DOHH2 (cell line): ENCODE data around the gene OR4D1.
A peak's percentile ranks its signal among the peaks of the same experiment; 100 is the strongest.

Source experiments
- H3F3A ChIP-seq: fragments of 200-600 bp; sonication (generic), shearing (Covaris generic); 2 replicates; pipeline ENCODE4 v1.6.0; 2016; ENCODE audit warnings: antibody characterized with exemption, mild to moderate bottlenecking; ENCODE audit not compliant: control insufficient read depth, insufficient read depth
- H3K27ac ChIP-seq: fragments of 200-600 bp; sonication (generic); 2 replicates; pipeline ENCODE4 v1.5.1; 2014; ENCODE audit warnings: low read depth, mild to moderate bottlenecking, low read length, moderate library complexity
- H3K27me3 ChIP-seq: fragments of 200-600 bp; sonication (generic); 2 replicates; pipeline ENCODE4 v1.6.1; 2014; ENCODE audit warnings: mild to moderate bottlenecking, low read length, mixed read lengths; ENCODE audit not compliant: control insufficient read depth
- H3K36me3 ChIP-seq: fragments of 200-600 bp; sonication (generic); 2 replicates; pipeline ENCODE4 v1.6.1; 2014; ENCODE audit warnings: mild to moderate bottlenecking, low read length, moderate library complexity, mixed read lengths; ENCODE audit not compliant: control insufficient read depth
- H3K4me1 ChIP-seq: fragments of 200-600 bp; sonication (generic); 2 replicates; pipeline ENCODE4 v1.6.1; 2014; ENCODE audit warnings: mild to moderate bottlenecking, low read length, mixed read lengths; ENCODE audit not compliant: control insufficient read depth
- H3K4me2 ChIP-seq: fragments of 200-600 bp; sonication (generic); 2 replicates; pipeline ENCODE4 v1.6.0; 2014; ENCODE audit warnings: mild to moderate bottlenecking, low read length, moderate library complexity
- H3K4me3 ChIP-seq: fragments of 200-600 bp; sonication (generic); 2 replicates; pipeline ENCODE4 v1.5.1; 2014; ENCODE audit warnings: mild to moderate bottlenecking, low read length, mixed read lengths
- H3K79me2 ChIP-seq: fragments of 200-600 bp; sonication (generic); 2 replicates; pipeline ENCODE4 v1.6.1; 2014; ENCODE audit warnings: mild to moderate bottlenecking, low read length, mixed read lengths; ENCODE audit not compliant: control insufficient read depth
- H3K9me2 ChIP-seq: fragments of 200-600 bp; sonication (generic); replicated peaks from 2 replicates; pipeline ENCODE4 v1.6.1; 2014; ENCODE audit warnings: mild to moderate bottlenecking, low read length, mixed read lengths; ENCODE audit not compliant: control insufficient read depth
- H3K9me3 ChIP-seq: fragments of 200-600 bp; sonication (generic); 2 replicates; pipeline ENCODE4 v1.6.1; 2014; ENCODE audit warnings: antibody characterized with exemption, low read length, mixed read lengths; ENCODE audit not compliant: control insufficient read depth, insufficient read depth
- H4K20me1 ChIP-seq: fragments of 200-600 bp; sonication (generic); 2 replicates; pipeline ENCODE4 v1.6.0; 2014; ENCODE audit warnings: low read depth, mild to moderate bottlenecking, antibody characterized with exemption, low read length, moderate library complexity; ENCODE audit not compliant: control insufficient read depth, insufficient read depth
- CTCF ChIP-seq: fragments of 200-600 bp; sonication (generic); IDR thresholded peaks from one replicate; pipeline ENCODE4 v1.5.1; 2014; ENCODE audit warnings: antibody characterized with exemption, mild to moderate bottlenecking, low read depth, low read length; ENCODE audit not compliant: poor library complexity, severe bottlenecking
- EZH2phosphoT487 ChIP-seq: fragments of 200-600 bp; sonication (generic); IDR thresholded peaks from 2 replicates; pipeline ENCODE4 v1.6.1; 2017; ENCODE audit warnings: borderline replicate concordance, mild to moderate bottlenecking, antibody characterized with exemption, low read length, moderate library complexity, mixed read lengths

OR4D1 gene

GRCh38 chr17:58192612-58193011 is 44.4 kb downstream of the OR4D1 start, which contains the start of gene EPX:
Gene EPX (plus strand): TSS chr17:58192726. CDS start chr17:58192847, 121 bp downstream.
- Histone ChIP-seq H4K20me1 (no peaks in the 10 kb centered on the region; the same call in 1 of the 2 replicates), H3K27me3 (no peaks in the 10 kb centered on the region), H3K36me3 (no peaks in the 10 kb centered on the region), H3K79me2 (no peaks in the 10 kb centered on the region), H3K9me3 (no peaks in the 10 kb centered on the region), H3K4me1 (no peaks in the 10 kb centered on the region), H3K9me2 (no peaks in the 10 kb centered on the region), H3F3A (no peaks in the 10 kb centered on the region), H3K4me2 (no peak within 1 kb of the TSS), H3K4me3 (no peak within 1 kb of the TSS), H3K27ac (no peak within 1 kb of the TSS)
- TF ChIP-seq CTCF (no peak), EZH2phosphoT487 (no peak)

GRCh38 chr17:58193641-58194255 is 45.6 kb downstream of the OR4D1 start:
- no peak overlapping the region for H3K27ac ChIP-seq
- no peaks in the 10 kb centered on the region for H3K4me1 ChIP-seq
- H3K4me2 ChIP-seq, result no peak overlapping the region
- no peaks in the 10 kb centered on the region for H3K9me2 ChIP-seq
- no peaks in the 10 kb centered on the region; the same call in 1 of the 2 replicates for H4K20me1 ChIP-seq
- H3K4me3 ChIP-seq, result no peak overlapping the region
- H3K36me3 ChIP-seq, result no peaks in the 10 kb centered on the region
- peak; percentile 25 for TF ChIP-seq CTCF
- TF ChIP-seq EZH2phosphoT487, result no peak
- H3K27me3 ChIP-seq, result 0 out of 2 replicates have a peak, but pooled peaks cover 4% of the 10 kb centered on the region
- no peaks in the 10 kb centered on the region for H3K9me3 ChIP-seq
- no peaks in the 10 kb centered on the region for H3F3A ChIP-seq
- no peaks in the 10 kb centered on the region for H3K79me2 ChIP-seq

- H3K9me2 ChIP-seq, result no peaks in the 10 kb centered on the region
- H3K4me1 ChIP-seq, result no peaks in the 10 kb centered on the region
- 0 out of 2 replicates have a peak, but pooled peaks cover 5% of the 10 kb centered on the region for H3K27me3 ChIP-seq
- no peaks in the 10 kb centered on the region for H3K36me3 ChIP-seq
- no peaks in the 10 kb centered on the region for H3K9me3 ChIP-seq
- no peak overlapping the region for H3K4me2 ChIP-seq
- H3K27ac ChIP-seq, result no peak overlapping the region
- H3F3A ChIP-seq, result no peaks in the 10 kb centered on the region
- no peaks in the 10 kb centered on the region for H3K79me2 ChIP-seq
- H3K4me3 ChIP-seq, result no peak overlapping the region
- TF ChIP-seq EZH2phosphoT487, result no peak
- TF ChIP-seq CTCF, result no peak
- H4K20me1 ChIP-seq, result no peaks in the 10 kb centered on the region; the same call in 1 of the 2 replicates
Observed at GRCh38 chr17:58195518-58196123, 47.4 kb downstream of the OR4D1 start.
